BE2C (cell line): ENCODE measurements around the gene GRIK4.

ENCODE experiments used
- DNase-seq: peaks from one replicate; pipeline ENCODE4 v3.0.0-alpha.2; 2020
- H3K27me3 ChIP-seq: fragments of 250-450 bp; sonication (Bioruptor Pico); 2 replicates; pipeline ENCODE4 v1.5.1; 2020; ENCODE audit warnings: mild to moderate bottlenecking
- H3K36me3 ChIP-seq: fragments of 250-450 bp; sonication (Bioruptor Pico); 2 replicates; pipeline ENCODE4 v1.5.1; 2020; ENCODE audit warnings: mild to moderate bottlenecking
- H3K4me1 ChIP-seq: fragments of 250-450 bp; sonication (Bioruptor Pico); 2 replicates; pipeline ENCODE4 v1.5.1; 2020
- H3K4me3 ChIP-seq: 2 replicates; pipeline ENCODE4 v1.5.1; 2011; ENCODE audit warnings: low read depth, low read length
- H3K9me3 ChIP-seq: fragments of 250-450 bp; sonication (Bioruptor Pico); 2 replicates; pipeline ENCODE4 v1.5.1; 2020
- TF ChIP-seq, protein P1 (sequence below): IDR thresholded peaks from 2 replicates; pipeline ENCODE4 v1.5.1; 2012; ENCODE audit warnings: mild to moderate bottlenecking, low read depth, low read length

Gene GRIK4

DNA sequence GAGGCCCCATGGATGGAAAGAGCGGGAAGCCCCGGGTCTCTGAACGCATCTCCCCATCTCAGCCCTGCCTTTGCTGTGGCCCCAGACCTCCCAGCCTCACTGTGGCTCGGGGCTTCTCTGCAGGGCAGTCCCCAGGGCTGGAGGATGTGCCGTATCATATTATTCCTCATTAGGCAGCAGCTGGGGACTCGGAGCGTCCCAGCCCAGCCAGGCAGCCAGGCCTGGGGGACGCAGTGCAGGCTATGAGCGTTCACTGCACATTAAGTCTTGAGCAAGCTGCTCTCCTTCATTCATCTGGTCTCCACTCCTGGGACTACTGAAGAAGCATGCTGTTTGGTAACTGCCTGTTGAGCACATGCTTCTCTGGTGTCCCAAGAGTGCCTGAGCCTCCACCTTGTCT is 285.6 kb downstream of the GRIK4 start:
- no peaks in the 10 kb centered on the region; the same call in 1 of the 2 replicates for H3K9me3 ChIP-seq
- H3K4me3 ChIP-seq, result no peak overlapping the region
- H3K27me3 ChIP-seq, result no peaks in the 10 kb centered on the region
- TF ChIP-seq, protein P1, sequence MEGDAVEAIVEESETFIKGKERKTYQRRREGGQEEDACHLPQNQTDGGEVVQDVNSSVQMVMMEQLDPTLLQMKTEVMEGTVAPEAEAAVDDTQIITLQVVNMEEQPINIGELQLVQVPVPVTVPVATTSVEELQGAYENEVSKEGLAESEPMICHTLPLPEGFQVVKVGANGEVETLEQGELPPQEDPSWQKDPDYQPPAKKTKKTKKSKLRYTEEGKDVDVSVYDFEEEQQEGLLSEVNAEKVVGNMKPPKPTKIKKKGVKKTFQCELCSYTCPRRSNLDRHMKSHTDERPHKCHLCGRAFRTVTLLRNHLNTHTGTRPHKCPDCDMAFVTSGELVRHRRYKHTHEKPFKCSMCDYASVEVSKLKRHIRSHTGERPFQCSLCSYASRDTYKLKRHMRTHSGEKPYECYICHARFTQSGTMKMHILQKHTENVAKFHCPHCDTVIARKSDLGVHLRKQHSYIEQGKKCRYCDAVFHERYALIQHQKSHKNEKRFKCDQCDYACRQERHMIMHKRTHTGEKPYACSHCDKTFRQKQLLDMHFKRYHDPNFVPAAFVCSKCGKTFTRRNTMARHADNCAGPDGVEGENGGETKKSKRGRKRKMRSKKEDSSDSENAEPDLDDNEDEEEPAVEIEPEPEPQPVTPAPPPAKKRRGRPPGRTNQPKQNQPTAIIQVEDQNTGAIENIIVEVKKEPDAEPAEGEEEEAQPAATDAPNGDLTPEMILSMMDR, result no peak
- no peaks in the 10 kb centered on the region for H3K4me1 ChIP-seq
- no peaks in the 10 kb centered on the region for H3K36me3 ChIP-seq
- peak; percentile 40 for DNase-seq

DNA sequence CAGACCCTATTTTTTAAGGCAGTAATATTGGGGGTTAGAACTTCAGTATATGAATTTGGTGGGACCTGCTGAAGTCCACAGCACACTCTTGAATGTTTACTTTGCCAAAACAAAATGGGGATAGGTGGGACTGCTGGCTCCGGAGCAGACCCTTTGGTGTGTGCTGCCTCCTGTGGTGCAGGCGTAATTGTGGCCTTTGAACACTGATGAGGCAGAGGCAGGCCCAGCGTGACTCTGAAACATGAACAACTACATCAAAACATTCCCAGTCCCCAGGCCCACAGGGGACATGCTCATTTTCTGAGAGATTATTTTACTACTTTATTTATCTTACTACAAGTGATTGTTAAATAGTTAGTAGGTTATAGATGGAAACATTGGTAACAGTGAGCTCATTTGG is 287.3 kb downstream of the GRIK4 start:
- Histone ChIP-seq H3K27me3 (no peaks in the 10 kb centered on the region), H3K4me1 (no peaks in the 10 kb centered on the region), H3K4me3 (no peak overlapping the region), H3K9me3 (no peaks in the 10 kb centered on the region), H3K36me3 (no peaks in the 10 kb centered on the region)
- TF ChIP-seq, protein P1, result no peak; the same call in 1 of the 2 replicates
- DNase-seq, result no peak

DNA sequence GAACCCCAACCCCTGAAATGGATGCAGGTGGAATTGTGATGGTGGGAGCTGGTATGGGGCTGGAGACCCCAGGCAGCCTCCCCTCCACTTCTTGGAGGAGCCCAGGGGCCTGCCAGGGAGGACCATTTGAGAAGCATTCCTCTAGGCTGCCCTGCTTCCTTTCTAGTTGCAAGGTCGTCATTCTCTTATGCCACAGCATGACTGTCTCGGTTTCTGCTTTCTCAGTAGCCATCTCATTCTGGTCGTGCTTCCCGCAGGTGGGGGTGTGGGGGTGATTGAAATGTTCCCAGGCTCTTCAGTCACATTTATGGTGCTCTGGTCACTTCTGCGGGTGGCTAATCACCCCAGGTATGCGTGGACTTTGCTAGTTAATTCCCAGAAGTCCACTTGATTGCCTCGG is 288.7 kb downstream of the GRIK4 start:
- Histone ChIP-seq H3K9me3 (no peaks in the 10 kb centered on the region), H3K4me3 (no peak overlapping the region), H3K4me1 (no peaks in the 10 kb centered on the region), H3K36me3 (no peaks in the 10 kb centered on the region), H3K27me3 (no peaks in the 10 kb centered on the region)
- DNase-seq, result no peak
- TF ChIP-seq, protein P1, result no peak

DNA sequence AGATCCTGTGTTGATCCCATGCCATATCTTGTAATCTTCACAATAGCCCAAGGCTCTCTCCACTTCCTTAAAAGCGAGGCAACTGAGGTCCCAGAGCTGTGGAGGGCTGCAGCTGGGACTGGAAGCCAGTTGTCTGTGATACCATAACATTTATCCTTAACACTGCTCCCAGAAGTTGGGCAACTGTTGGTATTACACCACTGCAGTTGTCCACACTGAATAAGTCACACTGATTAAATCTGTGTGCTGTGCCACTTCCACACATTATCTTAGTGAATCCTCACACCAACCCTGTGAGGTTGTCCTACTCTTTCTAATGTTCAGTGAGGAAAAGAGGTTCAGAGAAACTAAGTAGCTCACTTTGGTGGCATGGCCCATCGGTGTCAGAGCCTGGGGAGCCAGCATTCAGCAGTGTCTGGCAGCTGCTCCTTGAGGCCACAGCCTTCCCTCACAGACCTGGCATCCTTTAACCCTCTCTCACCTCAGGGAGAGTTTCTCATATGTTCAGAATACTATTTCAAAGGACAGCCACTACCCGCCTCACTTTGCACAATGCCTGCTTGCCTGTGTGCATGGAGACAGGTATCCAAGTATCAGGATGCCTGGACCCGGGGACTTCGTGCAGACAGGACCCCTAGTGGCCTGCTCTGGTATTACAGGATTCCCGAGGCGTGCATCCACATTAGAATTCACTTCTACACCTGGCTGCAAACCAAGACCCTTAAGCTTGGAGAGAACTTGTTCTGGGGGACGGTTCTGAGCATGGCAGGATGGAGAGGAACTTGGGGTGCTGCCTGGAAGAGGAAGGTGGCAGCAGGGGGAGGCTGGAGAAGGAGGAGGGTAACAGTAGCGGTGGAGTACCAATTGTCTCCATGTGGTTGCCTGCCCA is 290.5 kb downstream of the GRIK4 start:
- Histone ChIP-seq H3K4me1 (no peaks in the 10 kb centered on the region), H3K4me3 (no peak overlapping the region), H3K27me3 (no peaks in the 10 kb centered on the region), H3K9me3 (no peaks in the 10 kb centered on the region), H3K36me3 (no peaks in the 10 kb centered on the region)
- DNase-seq, result peak; percentile 76
- TF ChIP-seq, protein P1, result peak; percentile 94

DNA sequence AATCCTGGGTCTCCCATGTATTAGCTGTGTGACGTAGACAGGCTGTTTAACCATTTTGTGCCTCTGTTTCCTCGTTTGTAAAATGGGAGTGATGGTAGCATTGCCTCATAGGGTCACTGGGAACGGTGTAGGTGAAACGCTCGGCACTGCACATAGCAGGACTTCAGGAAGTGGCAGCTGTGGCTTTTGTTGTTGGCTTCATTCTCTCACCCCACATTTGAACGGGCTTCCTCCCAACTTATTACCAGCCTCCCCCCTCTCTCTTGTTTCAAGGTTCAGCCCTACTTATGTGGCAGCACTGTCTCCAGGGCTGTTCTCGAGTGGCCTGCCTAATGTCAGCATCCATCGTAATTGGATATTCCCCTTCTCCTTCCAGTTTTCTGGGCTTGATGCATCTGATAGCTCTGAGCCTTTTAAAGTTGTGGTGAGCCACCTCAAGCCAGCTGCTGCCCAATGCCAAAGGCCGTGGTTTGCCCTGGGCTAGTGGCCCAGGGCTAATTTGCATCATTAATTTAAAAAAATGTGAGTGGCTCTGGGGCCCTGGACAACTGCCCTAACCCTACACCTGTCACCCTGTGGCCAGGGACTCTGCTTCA is 294.5 kb downstream of the GRIK4 start:
- DNase-seq, result no peak
- no peaks in the 10 kb centered on the region for H3K36me3 ChIP-seq
- no peak overlapping the region for H3K4me3 ChIP-seq
- no peaks in the 10 kb centered on the region for H3K9me3 ChIP-seq
- no peaks in the 10 kb centered on the region for H3K27me3 ChIP-seq
- H3K4me1 ChIP-seq, result no peaks in the 10 kb centered on the region
- TF ChIP-seq, protein P1, result no peak
